HCEC 1CT (cell line): ENCODE measurements around the gene RASAL1.
A peak's percentile ranks its signal among the peaks of the same experiment; 100 is the strongest.

ENCODE experiments used
- DNase-seq: peaks from one replicate; pipeline ENCODE4 v3.0.0-alpha.2; 2017

The RASAL1 gene

DNA sequence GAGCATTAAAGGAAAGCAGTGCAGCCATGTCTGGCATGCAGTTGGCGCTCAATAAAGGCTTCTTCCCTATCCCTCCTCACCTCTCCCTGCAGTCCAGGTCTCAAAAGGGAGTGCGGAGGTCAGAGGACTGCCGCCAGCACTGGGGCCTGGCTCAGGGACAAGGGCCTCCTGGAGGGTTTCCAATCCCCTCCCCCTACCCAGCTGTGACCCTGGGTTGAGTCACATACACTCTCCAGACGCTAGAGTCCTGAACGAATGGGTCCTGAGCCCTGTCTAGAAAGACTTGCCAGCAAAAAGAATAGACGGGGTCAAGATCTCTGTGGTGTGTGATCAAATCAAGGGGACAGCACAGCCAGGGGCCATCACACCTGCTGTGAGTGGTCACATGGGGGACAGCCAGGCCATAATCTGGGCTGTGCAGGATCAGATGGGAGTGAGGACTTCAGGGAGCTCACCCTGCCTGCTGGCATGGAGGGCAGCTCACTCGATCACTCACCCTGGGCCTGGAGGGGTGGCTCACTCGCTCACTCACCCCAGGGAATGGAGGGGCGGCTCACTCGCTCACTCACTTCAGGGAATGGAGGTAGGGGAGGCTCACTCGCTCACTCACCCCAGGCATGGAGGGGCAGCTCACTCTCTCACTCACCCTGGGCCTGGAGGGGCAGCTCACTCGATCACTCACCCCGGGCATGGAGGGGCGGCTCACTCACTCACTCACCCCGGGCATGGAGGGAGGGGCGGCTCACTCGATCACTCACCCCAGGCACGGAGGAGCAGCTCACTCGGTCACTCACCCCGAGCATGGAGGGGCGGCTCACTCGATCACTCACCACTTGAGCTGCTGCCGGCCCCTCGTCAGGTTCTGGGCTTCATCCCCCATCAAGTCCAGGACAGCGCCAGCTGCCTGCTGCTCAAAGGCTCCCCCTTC, 26.8 kb upstream of the RASAL1 start:
- peak; percentile 51 for DNase-seq

DNA sequence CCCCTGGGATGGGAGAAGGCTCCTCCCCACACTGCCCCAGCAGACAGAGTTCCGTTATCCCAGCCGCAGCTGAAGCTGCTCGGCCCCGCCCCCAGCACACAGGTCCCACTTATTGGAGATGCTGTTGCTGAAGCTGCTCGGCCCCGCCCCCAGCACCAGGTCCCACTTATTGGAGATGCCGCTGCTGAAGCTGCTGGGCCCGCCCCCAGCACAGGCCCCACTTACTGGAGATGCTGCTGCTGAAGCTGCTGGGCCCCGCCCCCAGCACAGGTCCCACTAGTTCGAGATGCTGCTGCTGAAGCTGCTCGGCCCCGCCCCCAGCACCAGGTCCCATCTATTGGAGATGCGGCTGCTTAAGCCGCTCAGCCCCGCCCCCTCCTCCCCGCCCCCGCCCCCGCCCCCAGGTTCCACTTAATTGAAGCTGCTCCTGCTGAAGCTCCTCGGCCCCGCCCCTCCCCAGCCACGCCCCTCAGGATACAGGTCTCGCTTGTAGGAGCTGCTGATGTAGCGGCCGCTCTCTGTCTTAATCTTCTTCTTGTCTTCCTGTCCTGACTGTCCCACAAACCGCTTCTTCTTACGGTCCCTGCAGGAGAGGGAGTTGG, 26.0 kb upstream of the RASAL1 start:
- DNase-seq: no peak

DNA sequence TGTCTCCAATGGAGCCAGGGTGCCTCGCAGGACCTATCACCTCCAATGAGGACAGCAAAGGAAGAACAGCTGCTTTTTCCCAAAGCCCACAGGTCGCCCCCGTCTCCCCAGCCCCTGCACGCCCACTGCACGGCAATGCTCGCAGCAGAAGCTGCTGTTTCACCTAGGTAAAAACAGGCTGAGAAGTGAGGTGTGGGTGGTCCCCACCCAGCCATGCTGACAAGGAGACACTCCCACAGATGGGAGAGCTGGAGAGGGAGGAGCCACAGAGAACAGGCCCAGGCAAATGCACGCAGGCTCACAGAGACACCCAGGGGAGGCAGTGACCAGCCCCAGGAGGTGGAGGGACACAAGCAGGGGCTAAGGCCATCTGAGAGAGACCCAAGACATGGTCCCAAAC, 24.4 kb upstream of the RASAL1 start:
- no peak for DNase-seq

DNA sequence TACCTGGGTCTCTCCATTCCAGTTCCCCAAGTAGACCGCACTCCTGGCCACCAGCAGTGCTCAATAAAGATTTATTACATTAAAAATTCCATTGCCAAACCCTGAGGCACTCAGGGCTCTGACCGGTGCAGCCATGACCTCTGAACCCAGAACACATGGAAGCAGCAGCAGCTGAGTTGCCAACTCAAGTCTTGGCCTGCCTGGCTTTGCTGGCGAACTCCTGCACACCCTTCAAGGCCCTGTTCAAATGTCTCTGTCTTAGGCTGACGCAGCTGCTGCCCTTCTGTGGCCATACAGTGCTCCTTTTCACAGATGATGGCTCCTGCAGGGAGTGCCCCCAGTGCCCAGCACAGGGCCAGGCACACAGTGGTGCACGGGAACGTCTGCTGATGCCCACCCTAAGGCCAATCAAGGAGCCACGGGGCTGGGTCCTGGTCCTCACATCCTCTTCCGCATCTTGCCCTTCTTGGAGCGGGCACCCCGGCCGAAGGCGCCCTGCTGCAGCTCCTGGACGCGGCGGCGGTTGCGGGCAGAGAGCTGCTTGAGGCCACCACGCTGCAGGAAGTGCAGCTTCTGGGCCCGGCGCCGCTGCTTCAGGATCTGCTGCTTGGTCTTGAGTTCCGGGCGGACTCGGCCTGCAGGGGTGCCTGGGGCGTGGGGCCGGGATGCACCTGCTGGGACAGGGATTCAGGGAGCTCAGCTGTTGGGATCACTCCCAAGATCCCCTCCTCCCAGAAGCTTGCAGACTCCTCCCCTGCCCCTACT, 23.1 kb upstream of the RASAL1 start:
- DNase-seq: no peak

DNA sequence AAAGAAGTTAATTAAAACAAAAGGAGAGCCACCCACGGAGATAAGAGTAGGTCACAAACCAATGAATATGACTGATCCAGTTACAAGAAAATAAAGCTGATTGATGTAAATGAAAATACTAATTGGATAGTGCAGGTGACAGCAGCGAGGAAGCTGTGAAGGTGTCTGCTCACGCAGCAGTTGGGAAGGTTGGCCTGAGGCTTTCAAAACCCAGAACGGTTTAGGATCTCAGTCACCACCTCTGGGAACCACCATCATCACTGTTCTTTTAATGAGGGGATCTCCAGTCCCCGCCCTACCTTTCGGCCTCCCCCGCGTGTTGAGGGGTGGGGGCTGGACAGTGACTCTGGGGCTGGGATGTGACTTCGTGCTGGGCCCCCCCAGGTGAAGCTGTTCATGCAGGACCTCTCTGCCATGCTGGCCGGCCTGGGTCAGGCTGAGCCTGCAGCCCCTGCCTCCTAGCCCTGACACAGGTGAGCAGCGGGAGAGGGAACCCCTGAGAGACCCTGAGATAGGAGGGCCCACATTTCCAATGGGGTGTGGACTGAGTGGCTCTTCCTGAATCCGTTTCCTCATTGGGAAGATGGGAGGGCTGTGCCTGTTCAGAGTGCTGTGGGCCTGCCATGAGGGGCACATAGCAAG, 21.8 kb upstream of the RASAL1 start:
- no peak for DNase-seq

DNA sequence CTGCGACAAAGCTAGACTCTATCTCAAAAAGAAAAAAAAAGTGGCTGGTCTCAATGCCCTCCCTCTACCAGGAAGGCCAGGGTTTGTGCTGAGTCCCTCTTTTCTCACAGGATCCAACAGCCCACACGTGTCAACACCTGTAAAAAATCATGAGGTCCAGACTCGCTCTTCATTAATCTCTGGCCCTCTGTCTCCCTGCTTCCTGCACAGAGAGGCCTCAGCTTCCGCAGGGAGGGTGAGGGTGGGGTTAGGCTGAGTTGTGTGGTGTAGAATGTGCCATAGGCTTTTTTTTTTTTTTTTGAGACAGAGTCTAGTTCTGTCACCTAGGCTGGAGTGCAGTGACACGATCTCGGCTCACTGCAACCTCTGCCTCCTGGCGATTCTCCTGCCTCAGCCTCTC, 20.1 kb upstream of the RASAL1 start:
- DNase-seq: no peak

DNA sequence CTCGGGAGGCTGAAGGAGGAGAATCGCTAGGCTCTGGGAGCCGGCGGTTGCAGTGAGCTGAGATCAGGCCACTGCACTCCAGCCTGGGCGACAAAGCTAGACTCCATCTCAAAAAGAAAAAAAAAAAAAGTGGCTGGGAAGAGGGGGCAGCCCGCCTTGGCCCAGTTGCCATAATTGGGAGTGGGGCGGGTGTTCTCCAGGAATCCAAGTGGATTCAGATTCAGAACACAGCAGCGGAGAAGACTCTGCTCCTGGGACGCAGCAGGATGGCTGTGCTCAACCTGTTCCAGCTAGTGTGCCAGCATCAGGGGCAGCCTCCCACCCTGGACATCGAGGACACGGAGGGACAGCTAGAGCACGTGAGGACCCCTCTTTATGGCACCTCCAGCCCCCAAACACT, 19.5 kb upstream of the RASAL1 start:
- no peak for DNase-seq

DNA sequence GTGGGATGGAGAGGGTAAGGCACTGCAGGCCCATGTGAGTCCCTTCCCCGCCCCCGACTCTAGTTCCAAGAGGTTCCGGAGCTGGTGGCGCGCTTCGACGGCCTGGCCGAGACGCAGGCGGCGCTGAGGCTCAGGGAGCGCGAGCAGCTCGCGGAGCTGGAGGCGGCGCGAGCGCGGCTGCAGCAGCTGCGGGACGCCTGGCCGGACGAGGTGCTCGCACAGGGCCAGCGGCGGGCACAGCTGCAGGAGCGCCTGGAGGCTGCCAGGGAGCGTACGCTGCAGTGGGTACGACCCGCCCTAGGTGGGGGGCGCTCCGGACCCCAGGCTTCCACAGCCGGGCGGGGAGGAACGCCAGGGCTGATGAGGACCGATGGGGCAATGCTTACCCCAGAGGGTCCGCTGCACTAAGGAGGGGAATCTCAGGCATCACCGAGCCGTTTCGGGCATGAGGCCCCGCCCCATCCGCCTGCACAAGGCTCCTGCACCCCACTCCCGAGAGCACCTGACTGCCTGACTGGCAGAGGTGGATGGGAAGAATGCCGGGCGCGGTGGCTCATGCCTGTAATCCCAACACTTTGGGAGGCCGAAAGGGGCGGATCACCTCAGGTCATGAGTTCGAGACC, 18.9 kb upstream of the RASAL1 start:
- no peak for DNase-seq

DNA sequence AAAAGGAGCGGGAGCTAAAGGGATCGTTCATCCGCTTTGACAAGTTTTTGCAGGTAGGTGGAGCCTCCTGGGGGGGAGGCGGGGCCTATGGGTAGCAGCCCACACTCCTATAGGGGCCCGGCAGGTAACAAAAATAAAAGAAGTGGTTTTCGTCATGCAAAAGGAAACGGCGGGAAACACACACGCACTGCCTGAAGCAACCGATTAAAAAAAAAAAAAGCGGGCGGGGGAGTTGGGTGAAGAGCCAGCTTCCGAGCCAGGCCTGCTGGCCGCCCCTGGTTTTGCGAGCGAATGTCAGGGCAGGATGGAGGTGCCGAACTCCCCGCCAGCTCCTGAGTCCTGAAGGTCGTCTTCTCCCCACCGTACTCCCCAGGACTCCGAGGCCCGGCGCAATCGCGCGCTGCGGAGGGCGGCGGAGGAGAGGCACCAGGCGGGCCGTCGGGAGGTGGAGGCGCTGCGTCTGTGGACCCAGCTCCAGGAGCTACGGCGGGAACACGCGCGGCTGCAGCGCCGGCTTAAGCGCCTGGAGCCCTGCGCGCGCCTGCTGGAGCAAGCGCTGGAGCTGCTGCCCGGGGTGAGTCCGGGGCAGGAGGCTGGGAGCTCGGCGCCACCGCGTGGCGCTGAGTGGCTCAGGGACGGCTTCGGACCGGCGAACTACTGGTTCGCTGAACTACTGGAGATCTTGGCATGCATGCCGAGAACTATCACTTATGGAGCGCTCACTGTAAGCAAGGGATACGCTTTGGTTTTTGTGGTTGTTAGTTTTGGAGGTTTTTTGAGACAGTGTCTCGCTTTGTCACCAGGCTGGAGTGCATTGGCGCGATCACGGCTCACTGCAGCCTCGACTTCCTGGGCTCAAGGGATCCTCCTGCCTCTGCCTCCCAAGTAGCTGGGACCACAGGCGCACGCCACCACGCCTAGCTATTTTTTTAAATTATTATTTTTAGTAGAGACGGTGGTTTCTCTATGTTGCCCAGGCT, 17.6 kb upstream of the RASAL1 start:
- peak; percentile 53 for DNase-seq

DNA sequence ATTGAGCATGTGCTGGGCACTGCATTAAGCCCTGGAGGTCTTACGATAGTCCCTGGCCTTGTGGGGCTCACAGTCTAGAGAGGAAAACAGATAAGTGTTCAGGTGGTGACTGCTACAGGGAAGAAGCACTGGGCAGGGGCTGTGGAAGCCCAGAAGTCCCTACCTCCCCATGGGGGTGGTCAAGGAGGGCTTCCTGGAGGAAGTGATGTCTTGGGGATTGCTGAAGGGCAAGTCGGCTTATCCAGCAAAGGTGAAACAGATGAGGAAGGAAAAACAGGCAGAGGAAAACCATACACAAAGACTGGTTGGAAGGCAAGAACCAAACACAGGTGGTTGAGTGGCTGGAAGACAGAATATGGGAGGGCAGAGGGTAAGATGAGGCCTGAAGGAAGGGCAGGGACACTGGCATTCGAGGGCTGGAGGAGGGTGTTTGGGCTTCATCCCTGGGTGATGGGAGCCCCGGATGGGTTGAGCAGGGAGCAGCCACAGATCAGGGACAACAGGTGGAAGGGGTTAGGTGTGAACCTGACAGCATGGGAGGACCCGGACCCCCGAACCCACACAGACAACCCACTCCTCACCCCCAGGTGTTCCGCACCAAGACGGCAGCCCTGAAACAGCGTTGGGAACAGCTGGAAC, 16.8 kb upstream of the RASAL1 start:
- no peak for DNase-seq

DNA sequence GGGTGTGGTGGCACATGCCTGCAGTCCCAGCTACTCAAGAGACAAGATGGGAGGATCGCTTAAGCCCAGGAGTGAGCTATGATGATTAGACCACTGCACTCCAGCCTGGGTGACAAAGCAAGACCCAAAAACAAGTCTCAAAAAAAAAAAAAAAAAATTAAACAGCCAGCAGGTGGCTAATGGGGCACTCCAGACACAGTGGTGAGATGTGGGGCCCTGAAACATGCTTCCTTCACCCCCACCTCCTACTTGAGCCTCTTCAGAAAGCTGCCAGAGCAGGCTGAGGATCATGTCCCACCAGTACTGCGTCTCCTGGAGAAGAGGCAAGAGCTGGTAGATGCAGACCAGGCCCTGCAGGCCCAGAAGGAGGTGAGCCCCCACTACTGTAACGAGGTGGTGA, 16.1 kb upstream of the RASAL1 start:
- no peak for DNase-seq

DNA sequence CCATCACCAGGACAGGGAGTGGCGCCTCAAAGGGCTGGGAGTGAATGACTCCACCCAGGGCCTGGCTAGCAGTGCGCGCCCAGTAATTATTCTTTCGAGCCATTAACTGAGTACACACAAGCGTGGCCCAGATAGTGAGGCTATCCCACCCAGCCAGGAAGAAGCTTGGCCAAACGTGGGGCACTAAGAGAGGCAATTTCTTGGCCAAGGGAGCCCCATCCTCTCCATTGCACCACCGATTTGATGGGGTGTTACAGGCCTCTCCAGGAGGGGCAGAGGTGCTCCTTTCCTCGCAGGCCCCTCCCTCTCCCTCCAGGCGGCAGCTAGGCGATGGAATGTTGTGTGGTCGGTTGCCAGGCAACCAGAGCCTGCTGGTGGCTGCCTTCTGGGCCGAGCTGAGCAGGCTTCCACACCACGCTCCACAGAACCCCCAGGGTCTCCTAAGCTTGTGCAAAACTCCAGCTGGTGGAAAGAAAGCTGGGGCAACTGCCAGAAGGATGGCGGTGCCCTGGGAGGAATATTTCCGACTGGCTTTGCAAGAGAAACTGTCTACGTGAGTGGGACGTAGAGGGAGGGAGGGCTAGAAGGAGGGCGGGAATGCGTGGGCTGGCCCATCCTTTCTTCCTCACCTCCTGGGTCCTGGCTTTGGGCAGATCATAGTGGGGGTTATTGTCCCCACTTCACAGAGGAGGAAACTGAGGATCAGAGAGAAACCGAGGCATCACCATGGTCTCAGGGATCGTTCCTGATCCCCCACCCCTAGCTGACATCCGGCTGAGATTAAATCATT, 14.0 kb upstream of the RASAL1 start, which contains the start of gene CFAP73:
Gene CFAP73, plus strand, starts transcription at position 364 of the 790 bp plus-strand sequence. Its CDS starts 134 bp downstream, at position 498.
- peak; percentile 55 for DNase-seq

DNA sequence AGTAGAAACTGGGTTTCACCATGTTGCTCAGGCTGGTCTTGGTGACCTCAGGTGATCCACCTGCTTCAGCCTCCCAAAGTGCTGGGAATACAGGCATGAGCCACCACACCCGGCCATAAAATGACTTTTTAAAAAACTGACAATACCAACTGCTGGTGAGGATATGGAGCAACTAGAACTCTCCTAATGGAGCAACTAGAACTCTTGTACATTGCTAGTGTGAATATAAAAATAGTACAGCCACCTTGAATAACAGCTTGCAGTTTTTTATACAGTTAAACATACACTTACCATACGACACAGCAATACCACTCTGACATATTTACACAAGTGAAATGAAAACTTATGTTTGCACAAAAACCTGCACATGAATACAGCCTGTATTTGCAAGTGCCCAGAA, 11.4 kb upstream of the RASAL1 start:
- DNase-seq: no peak

DNA sequence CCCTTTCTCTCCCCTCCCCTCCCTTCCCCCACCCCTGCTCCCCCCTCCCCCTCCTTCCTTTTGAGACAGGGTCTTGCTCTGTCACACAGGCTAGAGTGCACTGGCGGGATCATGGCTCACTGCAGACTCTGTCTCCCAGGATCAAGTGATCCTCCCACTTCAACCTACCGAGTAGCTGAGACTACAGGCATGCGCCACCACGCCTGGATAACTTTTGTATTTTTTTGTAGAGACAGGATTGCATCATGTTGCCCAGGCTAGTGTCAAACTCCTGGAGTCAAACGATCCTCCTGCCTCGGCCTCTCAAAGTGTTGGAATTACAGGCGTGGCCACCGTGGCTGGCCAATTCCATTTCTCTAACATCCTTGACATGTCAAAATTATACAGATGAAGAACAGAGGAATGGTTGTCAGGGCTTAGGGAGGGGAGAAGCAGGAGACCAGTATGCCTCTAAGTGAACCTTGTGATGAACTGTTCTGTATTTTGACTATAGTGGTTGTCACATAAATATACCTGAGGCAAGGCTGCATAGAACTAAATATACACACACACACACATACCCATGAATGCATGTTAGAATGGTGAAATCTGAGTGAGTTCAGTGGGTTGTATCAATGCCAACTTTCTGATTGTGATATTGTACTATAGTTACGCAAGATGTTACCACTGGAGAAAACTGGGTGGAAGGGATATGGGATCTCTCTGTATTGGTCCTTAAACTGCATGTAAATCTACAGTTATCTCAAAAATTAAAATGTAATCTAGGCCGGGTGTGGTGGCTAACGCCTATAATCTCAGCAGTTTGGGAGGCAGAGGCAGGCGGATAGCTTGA, 10.4 kb upstream of the RASAL1 start:
- no peak for DNase-seq

DNA sequence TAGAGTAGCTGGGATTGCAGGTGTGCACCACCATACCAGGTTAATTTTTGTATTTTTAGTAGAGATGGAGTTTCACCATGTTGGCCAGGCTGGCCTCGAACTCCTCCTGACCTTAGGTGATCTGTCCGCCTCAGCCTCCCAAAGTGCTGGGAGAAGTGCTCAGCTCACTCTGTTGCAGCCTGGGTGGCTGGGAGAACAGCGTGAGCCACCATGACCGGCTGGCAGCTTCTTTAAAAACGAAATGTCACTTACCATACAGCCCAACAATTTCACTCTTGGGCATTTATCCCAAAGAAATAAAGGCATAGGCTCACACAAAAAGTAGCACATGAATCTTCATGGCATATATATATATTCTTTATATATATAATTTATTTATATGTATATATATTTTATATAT, 9.2 kb upstream of the RASAL1 start:
- no peak for DNase-seq

DNA sequence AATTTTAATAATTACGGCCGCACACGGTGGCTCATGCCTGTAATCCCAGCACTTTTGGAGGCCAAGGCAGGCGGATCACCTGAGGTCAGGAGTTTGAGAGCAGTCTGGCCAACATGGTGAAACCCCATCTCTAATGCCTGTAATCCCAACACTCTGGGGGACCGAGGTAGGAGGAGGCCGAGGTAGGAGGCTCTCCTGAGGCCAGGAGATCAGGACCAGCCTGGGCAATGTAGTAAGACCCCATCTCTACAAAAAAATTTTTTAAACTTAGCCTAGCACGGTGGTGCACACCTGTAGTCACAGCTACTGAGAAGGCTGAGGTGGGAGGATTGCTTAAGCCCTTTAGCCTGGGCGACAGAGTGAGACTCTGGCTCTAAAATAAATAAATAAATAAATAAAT, 8.4 kb upstream of the RASAL1 start:
- DNase-seq: no peak

DNA sequence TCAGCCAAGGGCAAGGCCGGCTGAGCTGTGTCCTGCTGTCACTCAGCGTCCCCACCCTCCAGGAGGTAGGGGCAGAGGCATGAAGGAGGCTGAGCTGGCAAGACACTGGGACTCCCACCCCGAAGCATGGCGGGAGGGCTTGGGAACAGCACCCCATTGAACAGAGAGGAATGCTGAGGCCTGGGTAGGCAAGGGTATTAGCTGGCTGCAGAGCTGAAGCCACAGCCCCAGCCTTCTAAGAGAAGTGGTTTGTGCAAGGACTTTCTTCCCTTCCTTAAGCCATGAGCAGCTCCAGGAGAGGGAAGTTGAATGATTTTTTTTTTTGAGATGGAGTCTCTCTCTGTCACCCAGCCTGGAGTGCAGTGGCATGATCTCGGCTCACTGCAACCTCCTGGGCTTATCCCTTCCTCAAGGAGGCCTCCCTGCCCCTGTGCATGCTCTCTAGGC, 7.3 kb upstream of the RASAL1 start:
- no peak for DNase-seq

DNA sequence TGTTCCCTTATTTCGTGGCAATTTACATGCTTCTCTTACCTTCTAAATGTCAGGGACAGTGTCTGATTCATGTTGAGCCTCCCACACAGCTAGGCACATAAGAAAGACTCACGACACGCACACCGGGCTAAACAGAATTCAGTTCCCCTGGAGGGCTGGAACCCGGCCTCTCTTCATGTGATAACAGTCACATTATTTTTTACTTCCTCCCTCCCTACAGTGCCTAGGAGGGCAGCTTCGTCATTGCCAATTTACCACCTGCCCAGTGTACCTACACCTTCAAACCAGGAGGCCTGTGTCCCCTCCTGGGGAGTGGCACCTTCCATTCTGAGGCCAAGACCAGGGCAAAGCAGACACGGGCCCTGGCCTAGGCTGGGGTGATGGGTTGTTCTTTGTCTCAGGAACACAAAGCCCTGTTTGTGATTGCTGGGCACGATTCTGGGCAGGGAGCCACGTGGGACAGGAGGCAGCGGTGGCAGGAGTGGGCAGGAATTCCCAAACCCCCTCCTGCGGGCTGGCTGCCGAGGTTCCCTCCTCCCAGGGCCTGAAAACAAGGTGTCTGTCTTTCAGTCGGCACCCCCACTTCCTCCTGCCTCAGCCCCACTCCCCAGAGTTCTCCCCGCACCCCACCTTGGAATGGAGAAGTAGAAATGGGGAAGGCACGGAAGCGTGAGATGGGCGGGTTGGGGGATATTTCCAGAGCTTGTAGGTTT, 6.8 kb upstream of the RASAL1 start:
- no peak for DNase-seq
